ENCODE data around the gene TPCN1. TPM values are rescaled to one million over a fixed set of nuclear protein-coding genes. Genes with fewer than 3 reads are reported as not detected.

The TPCN1 gene
- total RNA-seq, 1 experiment from 2014 or later, result 13.5 TPM

GRCh38 chr12:113268621-113269020 lies 47.4 kb downstream of the TPCN1 start:
- no peak overlapping the region for H3K4me2 ChIP-seq (ENCODE audit: insufficient read depth, insufficient read length, low read length)
- Mint-ChIP-seq H3K27ac (no peak overlapping the region), H3K27me3 (ENCODE audit: low read depth) (no peaks in the 10 kb centered on the region), H3K4me1 (peaks cover 6 to 11% of the 10 kb centered on the region in 2 experiments), H3K9me3 (no peaks in the 10 kb centered on the region), H3K36me3 (ENCODE audit: insufficient read depth in 1 of 3, low read depth in 3 of 3) (peaks cover 3 to 22% (median 20%) of the 10 kb centered on the region in 3 experiments; a peak in 5 of 7 replicates), H3K4me3 (no peak overlapping the region)
- no peak overlapping the region for H4K5ac ChIP-seq (ENCODE audit: insufficient read length, low read depth, low read length)
- no peak overlapping the region for H4K8ac ChIP-seq (replicated peaks; ENCODE audit: insufficient read length, low read depth, low read length)
- no peak overlapping the region for H2BK15ac ChIP-seq (ENCODE audit: low read depth, low read length)
- H3K27ac ChIP-seq (ENCODE audit: insufficient read length, low read depth, low read length), result no peak overlapping the region
- no peak for TF ChIP-seq CTCF (conservative IDR thresholded peaks at IDR 0.05)
- no peak overlapping the region for H3K56ac ChIP-seq (ENCODE audit: insufficient read length, low read depth, low read length)
- no peak overlapping the region for H3K9ac ChIP-seq (ENCODE audit: extremely low read depth, insufficient read length, low read length)
- no peak overlapping the region for H3K23ac ChIP-seq (ENCODE audit: insufficient read length, low read depth, low read length)
- H3K18ac ChIP-seq (ENCODE audit: insufficient read length, low read depth, low read length), result no peak overlapping the region
- WGBS (ENCODE audit: extremely low coverage, insufficient read length, low lambda C conversion rate), result no CpG with 5 or more reads among the region's 19 CpGs
- no peak overlapping the region for H2BK12ac ChIP-seq (ENCODE audit: insufficient read length, low read depth, low read length)
- H2BK120ac ChIP-seq (ENCODE audit: low read depth, low read length, poor library complexity, severe bottlenecking), result no peak overlapping the region
- H3K9me3 ChIP-seq (ENCODE audit: control insufficient read depth, low read depth, low read length), result no peaks in the 10 kb centered on the region
- H3K23me2 ChIP-seq (ENCODE audit: insufficient read length, low read depth, low read length, poor library complexity, severe bottlenecking), result no peaks in the 10 kb centered on the region
- H2BK20ac ChIP-seq (ENCODE audit: low read depth, low read length, poor library complexity, severe bottlenecking), result no peak overlapping the region
- H2BK5ac ChIP-seq (ENCODE audit: insufficient read length, low read length), result no peak overlapping the region
- H3T11ph ChIP-seq (ENCODE audit: low read length), result no peak overlapping the region
- H4K91ac ChIP-seq (ENCODE audit: insufficient read length, low read depth, low read length), result no peak overlapping the region
- no peaks in the 10 kb centered on the region for H3K4me1 ChIP-seq (ENCODE audit: insufficient read depth, low read length)
- no peak for DNase-seq
- H4K20me1 ChIP-seq (ENCODE audit: control insufficient read depth, insufficient read depth, insufficient read length), result no peaks in the 10 kb centered on the region
- no peak overlapping the region for H2AK5ac ChIP-seq (ENCODE audit: insufficient read length, low read length)
- H3K27me3 ChIP-seq (ENCODE audit: insufficient read depth, low read length), result no peaks in the 10 kb centered on the region
- no peaks in the 10 kb centered on the region for H3K79me2 ChIP-seq (ENCODE audit: insufficient read depth, low read length)
- H3K14ac ChIP-seq (ENCODE audit: insufficient read depth, low read length), result peak overlapping the region; percentile 36; the same call in 1 of the 2 replicates
- no peak overlapping the region for H3K4ac ChIP-seq (ENCODE audit: low read depth, low read length)
- no peaks in the 10 kb centered on the region for H3K79me1 ChIP-seq (ENCODE audit: insufficient read depth, low read depth, low read length, poor library complexity, severe bottlenecking)
- no peak overlapping the region for H2AFZ ChIP-seq (ENCODE audit: low read length)

Data from H9 (cell line).